Stimulated activated naive B cell treated with anti-CD40 and anti-IgM and Interleukin-4, amounts not matched to agents 10 μg/mL and 1 μg/mL and 100 μg/mL, for 72 hours (primary cell): ENCODE data around the gene R3HCC1L.

Experiments used
- ATAC-seq, 2 donors: fragments of 150-1000 bp; cut with Tn5 transposase; replicated peaks; 2 replicates each; pipeline ENCODE4 v1.10.0; 2021; ENCODE audit warnings: moderate library complexity in 1 of 2
- DNase-seq: peaks from one replicate; pipeline ENCODE4 v3.0.0; 2021
- H3K27ac Mint-ChIP-seq: one replicate; pipeline ENCODE4 v1.8.0; 2022; ENCODE audit warnings: mild to moderate bottlenecking, mixed read lengths
- H3K27me3 Mint-ChIP-seq, 2 donors: one replicate each; pipeline ENCODE4 v1.8.0; 2022; ENCODE audit warnings: mixed read lengths in 2 of 2
- H3K36me3 Mint-ChIP-seq, 2 donors: one replicate each; pipeline ENCODE4 v1.8.0; 2022; ENCODE audit warnings: mixed read lengths in 2 of 2, mild to moderate bottlenecking in 1 of 2
- H3K4me1 Mint-ChIP-seq, 2 donors: one replicate each; pipeline ENCODE4 v1.8.0; 2022; ENCODE audit warnings: mixed read lengths in 2 of 2, mild to moderate bottlenecking in 1 of 2
- H3K4me3 Mint-ChIP-seq, 2 donors: one replicate each; pipeline ENCODE4 v1.8.0; 2022; ENCODE audit warnings: mild to moderate bottlenecking in 2 of 2, mixed read lengths in 2 of 2, moderate library complexity in 1 of 2
- H3K9me3 Mint-ChIP-seq, 2 donors: one replicate each; pipeline ENCODE4 v1.8.0; 2022; ENCODE audit warnings: mixed read lengths in 2 of 2, mild to moderate bottlenecking in 1 of 2

The R3HCC1L gene

DNA sequence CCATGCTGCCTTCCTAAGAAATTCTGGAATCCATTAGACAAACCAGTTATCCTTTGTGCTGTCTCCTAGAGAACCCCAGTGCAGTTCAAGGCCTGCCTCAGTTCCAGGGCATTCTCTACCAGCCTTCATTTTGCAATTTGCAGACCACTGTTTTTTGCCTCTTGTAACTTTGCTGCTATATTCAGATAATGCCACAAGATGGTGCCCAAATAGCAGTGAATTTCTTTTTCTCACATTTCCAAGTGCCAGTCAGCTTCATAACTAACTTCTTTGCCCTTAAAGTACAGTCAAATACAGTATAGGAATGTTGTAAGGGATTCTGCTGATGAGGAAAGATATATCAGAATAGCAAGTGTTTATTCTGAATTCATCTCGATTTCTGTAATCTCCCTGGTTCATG lies 108.4 kb downstream of the R3HCC1L start:
- ATAC-seq, result no peak

DNA sequence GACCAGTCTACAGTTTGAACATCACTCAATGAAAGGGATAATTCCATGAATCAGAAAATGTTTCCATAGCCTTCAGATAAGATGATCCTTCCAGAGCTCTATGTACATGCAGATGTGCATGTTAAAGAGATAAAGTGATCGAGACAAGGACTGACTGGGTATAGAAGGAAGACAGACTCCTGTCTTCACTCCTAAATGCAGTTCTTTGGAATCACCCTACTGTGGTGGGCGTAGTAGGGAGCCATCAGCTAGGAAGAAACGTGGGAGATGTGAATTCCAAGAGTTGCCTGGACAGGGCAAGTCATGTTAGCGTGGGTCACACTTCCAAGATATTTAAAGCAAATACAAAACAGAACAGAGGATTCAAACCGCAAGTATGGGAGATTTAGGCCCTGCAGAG lies 109.7 kb downstream of the R3HCC1L start:
- no peak for ATAC-seq
- Mint-ChIP-seq H3K4me1 (no peaks in the 10 kb centered on the region), H3K4me3 (no peak overlapping the region), H3K9me3 (no peaks in the 10 kb centered on the region), H3K27ac (no peak overlapping the region), H3K27me3 (no peaks in the 10 kb centered on the region), H3K36me3 (peaks cover 49 to 51% of the 10 kb centered on the region in 2 donors)
- DNase-seq, result no peak

More for the DNA sequence above, 108.4 kb downstream of the R3HCC1L start:
- Mint-ChIP-seq H3K9me3 (no peaks in the 10 kb centered on the region), H3K36me3 (peaks cover 41 to 43% of the 10 kb centered on the region in 2 donors), H3K4me3 (no peak overlapping the region), H3K4me1 (no peaks in the 10 kb centered on the region), H3K27ac (no peak overlapping the region), H3K27me3 (no peaks in the 10 kb centered on the region)
- no peak for DNase-seq

- peaks cover 52 to 56% of the 10 kb centered on the region in 2 donors for H3K36me3 Mint-ChIP-seq
- H3K27ac Mint-ChIP-seq, result no peak overlapping the region
- no peaks in the 10 kb centered on the region for H3K4me1 Mint-ChIP-seq
- no peak overlapping the region for H3K4me3 Mint-ChIP-seq
- no peaks in the 10 kb centered on the region for H3K27me3 Mint-ChIP-seq
- ATAC-seq (no peak), DNase-seq (no peak)
- no peaks in the 10 kb centered on the region for H3K9me3 Mint-ChIP-seq
Observed at GRCh38 chr10:98244586-98244985, 110.1 kb downstream of the R3HCC1L start.

DNA sequence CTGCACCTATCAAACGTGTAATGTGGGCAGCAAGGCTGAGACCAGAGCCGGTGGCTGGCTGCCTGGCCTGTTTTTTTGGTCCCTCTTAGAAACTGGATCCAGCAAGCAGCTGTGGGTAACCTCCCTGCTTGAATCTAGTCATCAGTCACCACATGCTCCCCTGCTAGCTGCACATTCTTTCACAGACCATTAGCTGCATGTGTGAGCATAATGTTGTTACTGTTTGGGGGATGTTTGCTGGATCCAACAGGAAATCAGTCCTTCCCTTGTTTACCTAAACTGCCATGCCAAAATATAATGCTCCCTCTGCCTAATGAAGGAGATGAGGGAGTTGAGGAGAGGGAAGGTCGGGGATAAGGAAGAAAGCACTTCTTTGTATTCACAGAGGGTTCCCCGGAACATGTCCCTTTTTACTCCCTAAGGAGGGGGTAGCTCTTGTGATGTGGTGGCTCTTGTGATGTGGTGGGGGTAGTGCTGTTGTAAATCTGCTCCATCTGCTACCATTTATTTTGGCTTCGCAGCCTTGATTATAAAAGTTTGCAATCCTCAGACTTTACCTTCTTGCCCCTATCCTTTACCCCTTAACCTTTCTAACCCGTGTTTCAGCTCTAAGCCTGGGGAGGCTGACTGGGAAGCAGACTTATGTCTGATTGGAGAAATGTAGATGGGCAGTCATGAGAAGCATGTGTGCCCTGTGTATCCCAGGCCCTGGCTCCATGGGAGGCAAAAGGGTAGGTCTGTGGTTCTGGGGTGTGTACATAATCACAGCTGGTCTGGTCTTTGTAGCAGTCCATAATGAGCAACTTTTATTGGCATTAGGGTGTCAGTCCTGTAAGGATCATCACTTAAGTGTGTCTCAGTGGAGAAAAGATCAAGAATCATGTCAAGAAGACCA lies 112.7 kb downstream of the R3HCC1L start:
- H3K36me3 Mint-ChIP-seq, result peaks cover 56 to 68% of the 10 kb centered on the region in 2 donors
- no peak overlapping the region for H3K27ac Mint-ChIP-seq
- DNase-seq (no peak), ATAC-seq (no peak)
- H3K4me1 Mint-ChIP-seq, result peaks cover 0 to 2% of the 10 kb centered on the region in 2 donors
- no peaks in the 10 kb centered on the region for H3K27me3 Mint-ChIP-seq
- H3K9me3 Mint-ChIP-seq, result no peaks in the 10 kb centered on the region
- no peak overlapping the region for H3K4me3 Mint-ChIP-seq

DNA sequence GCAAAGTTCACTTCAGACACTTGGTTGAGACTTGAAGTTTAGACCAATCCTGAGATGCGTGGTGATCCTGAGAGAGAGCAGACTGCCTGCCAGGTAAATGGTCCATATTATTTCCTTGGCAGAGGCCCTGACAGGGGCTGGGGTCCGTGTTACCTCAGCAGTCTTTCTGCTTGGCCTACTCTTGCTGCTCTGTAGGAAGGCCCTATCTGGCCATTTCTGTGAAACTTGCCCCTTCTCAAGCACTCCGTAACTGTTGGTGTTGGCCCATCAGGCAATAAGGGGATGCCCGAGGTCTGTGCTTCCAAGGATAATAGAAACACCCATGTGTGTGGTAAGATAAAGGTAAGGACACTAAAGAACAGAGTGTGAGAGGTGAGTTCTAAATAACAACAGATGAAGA lies 113.6 kb downstream of the R3HCC1L start:
- H3K9me3 Mint-ChIP-seq, result no peaks in the 10 kb centered on the region
- ATAC-seq, result no peak
- peaks cover 52 to 63% of the 10 kb centered on the region in 2 donors for H3K36me3 Mint-ChIP-seq

DNA sequence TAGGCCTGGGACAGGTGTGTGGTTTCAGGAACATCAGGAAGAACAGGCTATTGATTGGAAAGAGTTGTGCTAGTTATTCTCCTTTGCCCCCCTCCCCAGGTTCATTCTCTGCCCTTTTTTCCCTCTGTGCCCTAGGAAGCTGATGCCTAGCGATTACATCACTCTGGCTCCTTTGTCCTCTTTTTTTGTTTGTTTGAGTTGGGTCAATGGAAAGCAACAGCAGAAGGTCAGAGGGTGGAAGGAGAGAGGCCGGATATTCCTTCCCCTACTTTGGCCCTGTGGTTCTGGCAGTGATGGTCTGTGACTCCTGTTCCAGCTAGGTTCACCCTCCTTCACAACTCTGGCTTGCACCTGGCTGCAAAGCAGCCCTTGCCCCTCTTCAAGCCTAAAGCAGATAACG lies 114.7 kb downstream of the R3HCC1L start:
- no peaks in the 10 kb centered on the region for H3K9me3 Mint-ChIP-seq
- peaks cover 48 to 58% of the 10 kb centered on the region in 2 donors for H3K36me3 Mint-ChIP-seq
- no peak overlapping the region for H3K27ac Mint-ChIP-seq
- no peak for ATAC-seq
- no peak overlapping the region for H3K4me3 Mint-ChIP-seq
- DNase-seq, result no peak
- H3K27me3 Mint-ChIP-seq, result no peaks in the 10 kb centered on the region
- H3K4me1 Mint-ChIP-seq, result peaks cover 0 to 2% of the 10 kb centered on the region in 2 donors

More for the DNA sequence above, 113.6 kb downstream of the R3HCC1L start:
- no peak overlapping the region for H3K4me3 Mint-ChIP-seq
- DNase-seq, result no peak
- H3K4me1 Mint-ChIP-seq, result peaks cover 0 to 2% of the 10 kb centered on the region in 2 donors
- no peak overlapping the region for H3K27ac Mint-ChIP-seq
- no peaks in the 10 kb centered on the region for H3K27me3 Mint-ChIP-seq

DNA sequence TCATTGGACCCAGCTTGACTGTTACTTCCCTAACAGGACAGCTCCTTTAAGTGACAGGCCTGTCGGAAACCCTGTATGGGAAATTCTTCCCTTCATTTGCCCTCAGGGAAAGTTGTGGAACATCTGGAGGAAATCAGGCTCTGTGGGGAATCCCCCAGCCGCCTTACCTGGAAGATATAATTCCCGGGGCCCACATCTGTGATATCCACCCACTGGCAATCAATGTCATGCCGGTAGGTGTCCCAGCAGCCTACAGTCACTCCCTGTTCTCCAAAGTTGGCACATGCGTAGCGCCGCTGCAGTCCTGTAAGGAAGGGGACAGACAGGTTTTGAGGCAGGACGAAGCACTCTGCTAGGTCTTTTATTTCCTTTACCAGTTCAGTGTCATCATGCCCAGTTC lies 116.9 kb downstream of the R3HCC1L start:
- Mint-ChIP-seq H3K36me3 (peaks cover 38 to 53% of the 10 kb centered on the region in 2 donors), H3K27ac (no peak overlapping the region), H3K4me1 (peaks cover 0 to 4% of the 10 kb centered on the region in 2 donors), H3K4me3 (no peak overlapping the region), H3K9me3 (no peaks in the 10 kb centered on the region), H3K27me3 (no peaks in the 10 kb centered on the region)
- DNase-seq (no peak), ATAC-seq (no peak)

- Mint-ChIP-seq H3K9me3 (no peaks in the 10 kb centered on the region), H3K36me3 (peaks cover 37 to 52% of the 10 kb centered on the region in 2 donors), H3K4me3 (no peak overlapping the region), H3K27ac (no peak overlapping the region), H3K27me3 (no peaks in the 10 kb centered on the region), H3K4me1 (peaks cover 0 to 4% of the 10 kb centered on the region in 2 donors)
- DNase-seq, result no peak
- ATAC-seq, result no peak
Observed at GRCh38 chr10:98252464-98252863, 118.0 kb downstream of the R3HCC1L start.

DNA sequence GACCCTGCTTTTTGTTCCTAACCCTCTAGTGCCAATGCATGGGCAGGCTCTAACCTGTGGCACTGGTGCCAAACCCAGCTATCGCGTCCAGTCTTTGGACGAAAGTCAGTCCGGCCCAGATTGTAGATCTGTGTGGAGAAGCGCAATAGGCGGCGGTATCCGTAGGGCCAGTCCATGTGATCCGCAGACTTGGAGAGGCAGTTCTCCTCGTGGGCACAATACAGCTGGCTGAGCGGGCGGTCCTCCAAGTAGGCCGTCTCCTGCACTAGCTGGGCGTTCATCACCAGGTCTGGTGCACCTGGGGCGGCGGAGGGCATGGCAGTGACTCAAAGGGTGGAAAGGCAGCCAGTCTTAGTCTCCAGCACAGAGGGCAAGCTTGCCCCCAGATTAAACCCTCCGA lies 119.0 kb downstream of the R3HCC1L start:
- no peaks in the 10 kb centered on the region for H3K9me3 Mint-ChIP-seq
- DNase-seq (no peak), ATAC-seq (no peak)
- no peak overlapping the region for H3K4me3 Mint-ChIP-seq
- H3K36me3 Mint-ChIP-seq, result peaks cover 31 to 46% of the 10 kb centered on the region in 2 donors
- H3K27ac Mint-ChIP-seq, result no peak overlapping the region
- peaks cover 0 to 4% of the 10 kb centered on the region in 2 donors for H3K4me1 Mint-ChIP-seq
- no peaks in the 10 kb centered on the region for H3K27me3 Mint-ChIP-seq

DNA sequence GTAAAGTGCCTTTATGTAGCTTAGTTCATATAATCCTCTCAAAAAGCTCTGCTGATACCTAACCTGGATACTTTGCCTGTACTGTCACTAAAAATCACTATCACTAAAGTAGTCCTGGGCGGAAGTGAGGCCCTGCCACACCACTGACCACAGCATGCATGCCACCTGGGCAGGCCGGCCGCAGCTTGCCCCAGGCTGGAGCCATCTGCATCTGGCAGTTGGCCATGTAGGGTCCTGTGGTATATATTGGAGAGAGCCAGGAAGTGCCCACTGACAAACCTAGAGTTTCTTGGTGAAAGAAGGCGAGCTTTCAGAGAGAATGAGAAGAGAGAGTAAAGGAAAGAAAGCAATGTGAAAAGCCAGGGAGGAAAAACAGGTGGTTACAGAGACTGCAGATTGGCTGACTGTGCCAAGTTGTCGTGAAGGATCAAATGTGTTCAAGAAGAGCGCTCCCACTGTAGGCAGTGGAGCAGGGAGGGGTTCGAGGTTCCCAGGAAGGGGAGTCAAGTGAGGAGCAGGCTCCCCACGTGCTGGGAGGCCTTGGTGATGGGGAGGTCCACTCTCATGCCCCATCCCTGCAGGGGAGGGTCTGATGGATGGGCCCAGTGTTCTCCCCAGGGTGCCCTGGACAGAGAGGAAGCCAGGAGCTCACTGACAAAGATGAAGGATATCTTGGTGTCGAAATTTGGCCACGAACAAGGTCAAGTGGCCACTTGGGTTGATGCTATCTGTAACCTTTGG lies 119.9 kb downstream of the R3HCC1L start:
- H3K9me3 Mint-ChIP-seq, result no peaks in the 10 kb centered on the region
- H3K27me3 Mint-ChIP-seq, result no peaks in the 10 kb centered on the region
- H3K36me3 Mint-ChIP-seq, result peaks cover 30 to 37% of the 10 kb centered on the region in 2 donors
- H3K4me1 Mint-ChIP-seq, result peaks cover 0 to 6% of the 10 kb centered on the region in 2 donors
- H3K4me3 Mint-ChIP-seq, result no peak overlapping the region
- no peak for DNase-seq
- no peak for ATAC-seq
- no peak overlapping the region for H3K27ac Mint-ChIP-seq

DNA sequence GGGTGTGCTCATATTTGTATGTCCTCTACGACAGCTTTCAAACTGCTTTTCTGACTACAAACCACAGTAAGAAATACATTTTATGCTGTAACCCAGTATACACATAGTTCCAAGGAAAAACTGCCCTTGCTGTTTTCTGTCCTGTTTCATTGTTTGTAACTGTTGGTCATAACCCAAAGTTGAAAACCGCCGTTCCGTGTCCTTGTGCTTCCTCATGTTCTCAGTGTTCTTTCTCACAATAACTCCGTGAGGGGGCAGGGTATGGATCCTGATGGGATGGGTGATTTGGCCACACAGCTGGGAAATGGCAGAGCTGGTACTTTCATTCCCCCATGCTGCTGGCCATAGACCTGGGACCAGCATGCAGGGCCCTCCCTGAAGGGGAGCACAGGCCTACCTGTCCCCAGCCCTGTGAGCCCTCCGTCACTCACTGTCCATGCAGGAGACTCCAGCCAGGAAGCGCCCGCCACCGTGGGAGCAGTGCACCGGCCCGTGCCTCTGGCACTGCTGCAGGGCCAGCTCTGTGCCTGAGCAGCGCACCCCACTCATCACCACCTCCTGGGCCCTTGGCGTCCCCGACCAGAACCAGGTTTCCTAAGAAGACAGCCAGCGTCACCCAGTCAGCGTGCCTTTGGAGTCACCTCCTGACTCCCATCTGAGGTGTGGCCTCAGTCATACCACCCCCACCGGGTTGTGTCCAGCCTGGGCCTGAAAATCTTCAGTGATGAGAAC lies 120.9 kb downstream of the R3HCC1L start:
- DNase-seq (no peak), ATAC-seq (no peak)
- Mint-ChIP-seq H3K27ac (no peak overlapping the region), H3K9me3 (no peaks in the 10 kb centered on the region), H3K4me1 (peaks cover 0 to 4% of the 10 kb centered on the region in 2 donors), H3K4me3 (no peak overlapping the region), H3K27me3 (no peaks in the 10 kb centered on the region), H3K36me3 (peaks cover 21 to 29% of the 10 kb centered on the region in 2 donors)

DNA sequence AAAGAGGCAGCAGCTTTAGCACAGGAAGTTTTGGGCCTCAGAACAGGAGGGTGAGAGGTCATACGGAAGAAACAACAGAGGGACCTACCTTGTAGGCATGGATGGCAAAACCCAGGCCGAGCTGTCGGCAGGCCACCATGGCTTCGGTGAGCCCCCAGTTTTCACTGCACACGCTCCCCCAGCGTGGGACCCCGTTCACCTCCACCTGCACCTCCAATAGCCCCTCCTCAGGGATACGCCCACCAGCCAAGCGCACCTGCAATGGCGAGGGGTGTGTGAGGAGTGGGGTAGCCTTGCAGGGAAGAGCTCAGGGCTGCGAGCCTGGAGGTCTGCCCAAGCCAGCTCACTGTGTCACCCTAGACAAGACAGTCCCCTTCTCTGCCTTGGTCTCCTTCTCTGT lies 122.2 kb downstream of the R3HCC1L start:
- H3K27ac Mint-ChIP-seq, result no peak overlapping the region
- DNase-seq (no peak), ATAC-seq (no peak)
- no peaks in the 10 kb centered on the region for H3K27me3 Mint-ChIP-seq
- peaks cover 26 to 29% of the 10 kb centered on the region in 2 donors for H3K36me3 Mint-ChIP-seq
- H3K4me1 Mint-ChIP-seq, result peaks cover 0 to 4% of the 10 kb centered on the region in 2 donors
- H3K4me3 Mint-ChIP-seq, result no peak overlapping the region
- no peaks in the 10 kb centered on the region for H3K9me3 Mint-ChIP-seq

- H3K27me3 Mint-ChIP-seq, result no peaks in the 10 kb centered on the region
- H3K9me3 Mint-ChIP-seq, result no peaks in the 10 kb centered on the region
- H3K27ac Mint-ChIP-seq, result peak overlapping the region; percentile 17
- DNase-seq (no peak), ATAC-seq (no peak)
- peaks cover 0 to 4% of the 10 kb centered on the region in 2 donors for H3K4me1 Mint-ChIP-seq
- H3K36me3 Mint-ChIP-seq, result peaks cover 24 to 26% of the 10 kb centered on the region in 2 donors
- no peak overlapping the region for H3K4me3 Mint-ChIP-seq
Observed at GRCh38 chr10:98257198-98257597, 122.7 kb downstream of the R3HCC1L start.

DNA sequence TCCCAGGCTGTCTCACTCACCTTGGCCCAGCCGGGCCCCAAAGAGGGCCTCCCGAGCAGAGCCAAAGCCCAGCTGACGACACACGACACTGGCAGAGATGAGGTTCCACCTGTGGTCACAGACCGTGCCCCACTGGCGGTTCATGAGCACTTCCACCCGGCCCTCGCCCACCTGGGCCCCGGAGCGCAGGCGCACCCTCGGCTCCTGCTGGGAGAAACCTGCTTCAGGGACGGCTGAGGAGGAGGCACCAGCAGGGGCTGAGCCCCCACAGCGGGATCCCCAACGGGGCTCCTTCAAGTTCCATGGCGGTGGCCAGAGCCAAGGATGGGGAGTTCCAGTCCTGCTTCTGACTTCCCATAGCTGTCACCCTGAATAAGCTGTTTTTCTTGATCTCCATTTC lies 123.5 kb downstream of the R3HCC1L start:
- Mint-ChIP-seq H3K27me3 (no peaks in the 10 kb centered on the region), H3K27ac (no peak overlapping the region), H3K9me3 (no peaks in the 10 kb centered on the region), H3K4me1 (peaks cover 0 to 4% of the 10 kb centered on the region in 2 donors), H3K36me3 (peaks cover 23 to 26% of the 10 kb centered on the region in 2 donors), H3K4me3 (no peak overlapping the region)
- DNase-seq, result no peak
- ATAC-seq, result no peak
